Breast epithelium (tissue), 4 donors: ENCODE measurements around the gene AOAH. TPM values are rescaled to one million over a fixed set of nuclear protein-coding genes. Genes with fewer than 3 reads are reported as not detected.

Experiments used
- DNase-seq, 2 donors: peaks; one replicate each; pipeline ENCODE4 v3.0.0-alpha.2; 2019; ENCODE audit warnings: low spot score in 2 of 2
- H3K27ac ChIP-seq, 2 donors: fragments of 200-600 bp; sonication (generic) in 1 of 2; one replicate each; pipeline ENCODE4 v1.5.1; 2016 to 2019; ENCODE audit warnings: mild to moderate bottlenecking in 1 of 2
- H3K27me3 ChIP-seq, 2 donors: fragments of 200-600 bp; sonication (generic) in 1 of 2; one replicate each; pipeline versions ENCODE4 v1.5.1 to v1.6.0; 2017 to 2019; ENCODE audit warnings: control low read depth in 1 of 2, mild to moderate bottlenecking in 1 of 2
- H3K36me3 ChIP-seq: fragments of 200-600 bp; one replicate; pipeline ENCODE4 v1.5.1; 2019
- H3K4me1 ChIP-seq, 2 donors: fragments of 200-600 bp; sonication (generic); one replicate each; pipeline ENCODE4 v1.5.1; 2016 to 2019; ENCODE audit warnings: control low read depth in 1 of 2
- H3K4me3 ChIP-seq, 3 donors: fragments of 200-600 bp; sonication (generic); 1 replicate in 2 of 3; 2 replicates in 1 of 3; pipeline ENCODE4 v1.5.1; 2016 to 2019; ENCODE audit warnings: mild to moderate bottlenecking in 3 of 3, moderate library complexity in 2 of 3
- H3K9me3 ChIP-seq, 2 donors: fragments of 200-600 bp; sonication (generic) in 1 of 2; one replicate each; pipeline ENCODE4 v1.5.1; 2016 to 2019; ENCODE audit warnings: control low read depth in 1 of 2
- POLR2A ChIP-seq: fragments of 450-650 bp; IDR thresholded peaks from one replicate; pipeline ENCODE4 v1.6.1; 2016; ENCODE audit warnings: antibody characterized with exemption, mild to moderate bottlenecking, moderate library complexity
- POLR2AphosphoS5 ChIP-seq, 3 donors: sonication (generic); formaldehyde crosslinking; IDR thresholded peaks; one replicate each; pipeline ENCODE4 v1.6.1; 2017; ENCODE audit warnings: antibody characterized with exemption in 3 of 3
- intact Hi-C: fragments of 100-400 bp; cut with DNase I; formaldehyde crosslinking; loops from one replicate; pipeline ENCODE4 v1.15.1; 2023; ENCODE audit warnings: low total_unique reads
- total RNA-seq, 3 donors: library from RNA; depleted of rRNA; stranded (reverse); fragments of >200 nt; gene quantifications; one replicate each; pipeline ENCODE4 v1.1.0, GENCODE V29; 2016
- TF ChIP-seq, protein P1 (sequence below), 3 donors: fragments of 450-650 bp; IDR thresholded peaks; one replicate each; pipeline ENCODE4 v1.5.1; 2016 to 2017; ENCODE audit warnings: antibody characterized with exemption in 3 of 3, mild to moderate bottlenecking in 3 of 3, moderate library complexity in 3 of 3

AOAH gene
- total RNA-seq, 3 donors from 2014 or later: 4.6 to 13.3 (median 10.8) TPM

GRCh38 chr7:36648441-36648840, 75.9 kb downstream of the AOAH start:
- Histone ChIP-seq H3K27me3 (no peaks in the 10 kb centered on the region), H3K36me3 (no peaks in the 10 kb centered on the region), H3K4me1 (no peaks in the 10 kb centered on the region), H3K4me3 (no peak overlapping the region), H3K27ac (no peak overlapping the region), H3K9me3 (no peaks in the 10 kb centered on the region)
- no peak for TF ChIP-seq POLR2A
- no peak for TF ChIP-seq POLR2AphosphoS5 (IDR thresholded peaks at IDR 0.05)
- TF ChIP-seq, protein P1, sequence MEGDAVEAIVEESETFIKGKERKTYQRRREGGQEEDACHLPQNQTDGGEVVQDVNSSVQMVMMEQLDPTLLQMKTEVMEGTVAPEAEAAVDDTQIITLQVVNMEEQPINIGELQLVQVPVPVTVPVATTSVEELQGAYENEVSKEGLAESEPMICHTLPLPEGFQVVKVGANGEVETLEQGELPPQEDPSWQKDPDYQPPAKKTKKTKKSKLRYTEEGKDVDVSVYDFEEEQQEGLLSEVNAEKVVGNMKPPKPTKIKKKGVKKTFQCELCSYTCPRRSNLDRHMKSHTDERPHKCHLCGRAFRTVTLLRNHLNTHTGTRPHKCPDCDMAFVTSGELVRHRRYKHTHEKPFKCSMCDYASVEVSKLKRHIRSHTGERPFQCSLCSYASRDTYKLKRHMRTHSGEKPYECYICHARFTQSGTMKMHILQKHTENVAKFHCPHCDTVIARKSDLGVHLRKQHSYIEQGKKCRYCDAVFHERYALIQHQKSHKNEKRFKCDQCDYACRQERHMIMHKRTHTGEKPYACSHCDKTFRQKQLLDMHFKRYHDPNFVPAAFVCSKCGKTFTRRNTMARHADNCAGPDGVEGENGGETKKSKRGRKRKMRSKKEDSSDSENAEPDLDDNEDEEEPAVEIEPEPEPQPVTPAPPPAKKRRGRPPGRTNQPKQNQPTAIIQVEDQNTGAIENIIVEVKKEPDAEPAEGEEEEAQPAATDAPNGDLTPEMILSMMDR (IDR thresholded peaks at IDR 0.05): no peak
- DNase-seq: no peak
- intact Hi-C loops: no loop called here

DNA sequence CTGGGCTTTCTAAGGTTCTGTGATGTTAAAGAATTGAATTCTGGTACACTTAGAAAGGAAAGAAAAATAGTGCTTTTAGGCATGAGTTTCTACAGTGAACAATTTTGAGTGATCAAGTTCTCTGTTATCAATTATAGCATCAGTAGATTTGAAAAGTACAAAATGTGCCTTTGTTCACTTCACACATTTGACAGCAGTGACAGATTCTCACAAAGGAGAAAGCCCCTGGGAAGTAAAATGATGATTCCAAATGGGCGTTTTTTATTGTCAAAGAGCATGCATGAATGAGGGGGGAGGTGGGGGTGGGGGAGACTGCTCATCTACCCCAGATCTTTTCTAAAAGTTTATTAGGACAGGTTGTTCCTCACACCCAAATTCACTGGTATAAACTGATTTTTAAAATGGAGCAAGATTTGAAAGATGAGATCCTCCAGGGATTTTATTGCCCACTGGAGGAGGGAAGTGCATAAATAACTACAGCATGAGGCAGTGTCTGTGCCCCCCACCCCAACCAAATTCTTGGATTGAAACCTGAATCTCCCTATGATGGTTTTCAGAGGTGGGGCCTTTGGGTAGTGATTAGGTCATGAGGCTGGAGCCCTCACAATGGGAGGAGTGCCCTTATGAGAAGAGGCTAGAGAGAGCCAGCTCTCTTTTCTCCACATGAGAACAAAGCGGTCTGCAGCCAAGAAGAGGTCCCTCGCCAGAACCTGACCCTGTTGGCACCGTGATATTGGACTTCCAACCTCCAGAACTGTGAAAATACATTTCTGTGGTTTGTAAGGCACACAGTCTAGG, 79.5 kb downstream of the AOAH start:
- no peak overlapping the region for H3K4me3 ChIP-seq
- no peaks in the 10 kb centered on the region for H3K4me1 ChIP-seq
- no peak for DNase-seq
- H3K27ac ChIP-seq: no peak overlapping the region
- no peaks in the 10 kb centered on the region for H3K9me3 ChIP-seq
- TF ChIP-seq POLR2AphosphoS5 (IDR thresholded peaks at IDR 0.05) (no peak), POLR2A (no peak)
- TF ChIP-seq, protein P1 (IDR thresholded peaks at IDR 0.05): no peak
- no peaks in the 10 kb centered on the region for H3K36me3 ChIP-seq
- H3K27me3 ChIP-seq: no peaks in the 10 kb centered on the region
- intact Hi-C loops: no loop called here

- no peak overlapping the region for H3K27ac ChIP-seq
- H3K27me3 ChIP-seq: no peaks in the 10 kb centered on the region
- no peaks in the 10 kb centered on the region for H3K4me1 ChIP-seq
- TF ChIP-seq POLR2A (no peak), POLR2AphosphoS5 (IDR thresholded peaks at IDR 0.05) (no peak)
- TF ChIP-seq, protein P1 (IDR thresholded peaks at IDR 0.05): no peak
- no peak overlapping the region for H3K4me3 ChIP-seq
- intact Hi-C loops: no loop called here
- H3K36me3 ChIP-seq: no peaks in the 10 kb centered on the region
- no peak for DNase-seq
- H3K9me3 ChIP-seq: no peaks in the 10 kb centered on the region
Observed at GRCh38 chr7:36642414-36642813, 81.9 kb downstream of the AOAH start.

- no peaks in the 10 kb centered on the region for H3K4me1 ChIP-seq
- TF ChIP-seq POLR2A: no peak
- TF ChIP-seq POLR2AphosphoS5 (IDR thresholded peaks at IDR 0.05): no peak
- TF ChIP-seq, protein P1 (IDR thresholded peaks at IDR 0.05): no peak
- no peak for DNase-seq
- intact Hi-C loops: no loop called here
- no peak overlapping the region for H3K4me3 ChIP-seq
- no peak overlapping the region for H3K27ac ChIP-seq
- H3K27me3 ChIP-seq: no peaks in the 10 kb centered on the region
- H3K9me3 ChIP-seq: no peaks in the 10 kb centered on the region
- no peaks in the 10 kb centered on the region for H3K36me3 ChIP-seq
Observed at GRCh38 chr7:36642010-36642409, 82.3 kb downstream of the AOAH start.

DNA sequence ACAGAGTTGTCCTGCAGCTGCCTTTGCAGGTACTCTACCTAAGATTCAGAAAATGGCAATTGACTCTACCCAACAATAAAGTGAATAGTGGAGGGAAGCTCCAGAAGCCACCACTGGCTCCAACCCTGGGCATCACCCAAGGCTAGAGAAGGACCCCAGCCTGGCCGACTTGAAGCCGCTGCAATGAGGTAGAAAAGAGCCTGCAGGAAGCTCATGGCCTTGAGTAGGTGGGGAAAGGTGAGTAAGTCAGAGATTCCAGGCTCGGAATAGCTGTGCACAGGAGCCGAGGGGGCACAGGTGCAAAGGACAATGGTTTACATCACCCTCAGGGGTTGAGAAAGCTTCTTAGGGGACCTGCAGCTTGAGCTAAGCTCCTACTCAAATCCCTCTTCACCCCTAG, 83.6 kb downstream of the AOAH start:
- intact Hi-C loops: no loop called here
- Histone ChIP-seq H3K36me3 (no peaks in the 10 kb centered on the region), H3K4me1 (no peaks in the 10 kb centered on the region), H3K4me3 (no peak overlapping the region), H3K9me3 (no peaks in the 10 kb centered on the region), H3K27me3 (no peaks in the 10 kb centered on the region), H3K27ac (no peak overlapping the region)
- DNase-seq: no peak
- TF ChIP-seq, protein P1 (IDR thresholded peaks at IDR 0.05): no peak
- TF ChIP-seq POLR2AphosphoS5 (IDR thresholded peaks at IDR 0.05) (no peak), POLR2A (no peak)
